Vagina (tissue), 2 donors: ENCODE data around the gene DFFB. TPM values are rescaled to one million over a fixed set of nuclear protein-coding genes. Genes with fewer than 3 reads are reported as not detected.

Experiments
- DNase-seq, 2 donors: peaks; one replicate each; pipeline ENCODE4 v3.0.0-alpha.2; 2017; ENCODE audit errors: extremely low spot score in 2 of 2
- H3K27ac ChIP-seq: fragments of 200-600 bp; sonication (generic); one replicate; pipeline ENCODE4 v1.5.1; 2019
- H3K27me3 ChIP-seq: fragments of 200-600 bp; sonication (generic); one replicate; pipeline ENCODE4 v1.5.1; 2019
- H3K36me3 ChIP-seq, 2 donors: fragments of 200-600 bp; sonication (generic); one replicate each; pipeline ENCODE4 v1.5.1; 2017 to 2019
- H3K4me1 ChIP-seq: fragments of 200-600 bp; sonication (generic); one replicate; pipeline ENCODE4 v1.5.1; 2019
- H3K4me3 ChIP-seq, 2 donors: fragments of 200-600 bp; sonication (generic); 1 replicate in 1 of 2; 2 replicates in 1 of 2; pipeline ENCODE4 v1.5.1; 2016 to 2019
- H3K9me3 ChIP-seq: fragments of 200-600 bp; sonication (generic); one replicate; pipeline ENCODE4 v1.5.1; 2019
- POLR2A ChIP-seq, 2 donors: fragments of 450-650 bp; IDR thresholded peaks; one replicate each; pipeline ENCODE4 v1.6.1; 2017; ENCODE audit warnings: antibody characterized with exemption in 2 of 2, mild to moderate bottlenecking in 2 of 2, moderate library complexity in 2 of 2
- POLR2AphosphoS5 ChIP-seq, 2 donors: sonication (generic); formaldehyde crosslinking; IDR thresholded peaks; one replicate each; pipeline ENCODE4 v1.9.0; 2017; ENCODE audit warnings: antibody characterized with exemption in 2 of 2, mild to moderate bottlenecking in 2 of 2, low read depth in 1 of 2; ENCODE audit not compliant: insufficient read depth in 1 of 2
- intact Hi-C: fragments of 100-400 bp; cut with DNase I; formaldehyde crosslinking; loops from one replicate; pipeline ENCODE4 v1.15.1; 2023
- total RNA-seq: library from RNA; depleted of rRNA; stranded (reverse); fragments of >200 nt; gene quantifications from one replicate; pipeline ENCODE4 v1.2.3, GENCODE V29; 2016
- TF ChIP-seq, protein P1 (sequence below), 3 experiments: fragments of 450-650 bp in 2 of 3; fragments of 200-600 bp in 1 of 3; sonication (generic) in 1 of 3; IDR thresholded peaks; one replicate each; pipeline ENCODE4 v1.5.1; 2017 to 2019; ENCODE audit warnings: antibody characterized with exemption in 3 of 3, mild to moderate bottlenecking in 2 of 3, moderate library complexity in 2 of 3

The DFFB gene
- total RNA-seq, 1 donor from 2014 or later, result 8.8 TPM

DNA sequence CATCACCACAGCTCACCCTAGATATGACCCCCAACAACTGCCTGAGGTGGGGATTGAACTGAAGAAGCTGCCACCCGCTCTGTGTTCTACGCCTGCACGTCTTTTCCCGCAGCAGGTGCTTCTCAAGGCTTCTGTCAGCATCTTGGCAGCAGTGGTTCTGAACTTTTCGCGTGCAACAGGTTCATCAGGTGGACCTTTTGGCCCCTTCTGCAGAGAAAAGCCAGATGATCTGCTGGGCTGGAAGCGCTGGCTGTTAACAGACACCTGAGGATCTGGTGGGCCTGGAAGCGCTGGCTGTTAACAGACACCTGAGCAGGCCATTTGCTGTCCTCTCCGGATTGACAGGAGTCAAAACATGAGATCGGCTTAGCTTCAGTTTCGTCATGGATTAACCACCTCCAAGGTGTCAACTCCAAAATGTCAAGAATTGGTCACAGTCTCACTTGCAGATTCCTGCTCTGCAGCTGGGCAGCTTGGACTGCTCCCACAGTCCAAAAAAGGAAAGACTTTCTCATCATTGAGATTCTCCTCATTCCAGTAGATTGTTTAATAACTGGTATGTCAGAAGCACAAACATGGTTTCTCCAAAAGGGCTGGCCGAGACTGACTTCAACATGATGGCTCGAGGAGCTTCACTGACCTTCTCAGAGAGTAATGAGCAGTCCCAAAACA lies 38.1 kb downstream of the DFFB start:
- TF ChIP-seq POLR2AphosphoS5 (IDR thresholded peaks at IDR 0.05; ENCODE audit: insufficient read depth in 1 of 2, low read depth in 1 of 2) (no peak), POLR2A (IDR thresholded peaks at IDR 0.05) (no peak)
- TF ChIP-seq, protein P1, sequence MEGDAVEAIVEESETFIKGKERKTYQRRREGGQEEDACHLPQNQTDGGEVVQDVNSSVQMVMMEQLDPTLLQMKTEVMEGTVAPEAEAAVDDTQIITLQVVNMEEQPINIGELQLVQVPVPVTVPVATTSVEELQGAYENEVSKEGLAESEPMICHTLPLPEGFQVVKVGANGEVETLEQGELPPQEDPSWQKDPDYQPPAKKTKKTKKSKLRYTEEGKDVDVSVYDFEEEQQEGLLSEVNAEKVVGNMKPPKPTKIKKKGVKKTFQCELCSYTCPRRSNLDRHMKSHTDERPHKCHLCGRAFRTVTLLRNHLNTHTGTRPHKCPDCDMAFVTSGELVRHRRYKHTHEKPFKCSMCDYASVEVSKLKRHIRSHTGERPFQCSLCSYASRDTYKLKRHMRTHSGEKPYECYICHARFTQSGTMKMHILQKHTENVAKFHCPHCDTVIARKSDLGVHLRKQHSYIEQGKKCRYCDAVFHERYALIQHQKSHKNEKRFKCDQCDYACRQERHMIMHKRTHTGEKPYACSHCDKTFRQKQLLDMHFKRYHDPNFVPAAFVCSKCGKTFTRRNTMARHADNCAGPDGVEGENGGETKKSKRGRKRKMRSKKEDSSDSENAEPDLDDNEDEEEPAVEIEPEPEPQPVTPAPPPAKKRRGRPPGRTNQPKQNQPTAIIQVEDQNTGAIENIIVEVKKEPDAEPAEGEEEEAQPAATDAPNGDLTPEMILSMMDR (IDR thresholded peaks at IDR 0.05), result no peak
- Histone ChIP-seq H3K9me3 (peaks cover 7% of the 10 kb centered on the region), H3K4me1 (peaks cover 11% of the 10 kb centered on the region), H3K4me3 (no peak overlapping the region), H3K36me3 (peaks cover 0 to 16% of the 10 kb centered on the region in 2 donors), H3K27me3 (no peaks in the 10 kb centered on the region), H3K27ac (no peak overlapping the region)
- DNase-seq, result no peak
- intact Hi-C loops, result no loop called here

DNA sequence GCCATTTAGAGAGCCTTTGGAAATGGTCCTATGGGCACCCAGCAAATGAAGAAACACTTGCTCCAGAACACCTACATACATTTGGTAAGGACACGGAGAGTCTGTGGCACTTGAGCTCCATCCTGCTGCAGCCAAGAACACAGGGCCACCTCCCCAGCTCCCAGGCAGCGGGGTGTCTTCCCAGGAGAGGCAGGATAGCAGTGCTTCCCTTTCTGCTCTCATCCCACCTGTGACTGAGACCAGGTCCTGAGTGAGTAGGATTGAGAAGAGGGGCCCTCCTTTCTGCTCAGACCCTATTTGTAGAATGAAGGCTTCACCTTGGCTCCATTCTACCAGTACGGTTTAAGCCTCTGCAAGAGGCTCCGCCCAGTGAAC lies 38.7 kb downstream of the DFFB start:
- no peak for DNase-seq
- no peak overlapping the region for H3K27ac ChIP-seq

DNA sequence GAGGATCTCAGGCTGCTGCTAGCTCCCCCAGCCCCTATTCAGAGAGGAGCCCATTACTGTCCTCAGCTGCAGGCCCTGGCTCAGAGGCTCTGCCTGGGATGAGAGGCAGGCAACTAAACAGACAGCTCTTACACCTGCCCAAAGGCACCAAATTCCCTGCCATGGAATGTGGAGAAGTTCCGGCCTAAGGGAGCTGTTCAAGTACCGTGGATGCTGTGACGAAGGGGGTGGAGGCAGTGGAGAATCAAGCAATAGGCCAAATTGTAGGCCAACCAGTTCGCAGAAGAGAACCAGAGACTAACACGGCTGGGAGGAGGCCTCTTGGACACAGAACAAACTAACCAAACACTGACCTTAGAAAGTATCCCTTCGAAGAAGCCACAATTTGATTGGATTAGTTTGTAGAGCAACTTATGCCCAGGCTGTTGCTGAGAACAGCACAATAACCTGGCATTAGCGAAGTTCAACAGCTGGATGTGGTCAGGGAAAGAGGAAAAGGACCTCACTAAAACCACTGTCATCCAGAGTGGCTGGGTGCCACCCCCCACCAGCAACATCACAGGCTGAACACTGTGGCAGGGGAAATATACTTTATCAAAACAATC lies 39.2 kb downstream of the DFFB start:
- Histone ChIP-seq H3K4me1 (peaks cover 11% of the 10 kb centered on the region), H3K27me3 (no peaks in the 10 kb centered on the region), H3K4me3 (no peak overlapping the region), H3K36me3 (peaks cover 0 to 12% of the 10 kb centered on the region in 2 donors), H3K9me3 (peaks cover 7% of the 10 kb centered on the region), H3K27ac (no peak overlapping the region)
- no peak for TF ChIP-seq POLR2AphosphoS5 (IDR thresholded peaks at IDR 0.05; ENCODE audit: insufficient read depth in 1 of 2, low read depth in 1 of 2)
- TF ChIP-seq, protein P1 (IDR thresholded peaks at IDR 0.05), result no peak
- no peak for TF ChIP-seq POLR2A (IDR thresholded peaks at IDR 0.05)
- no peak for DNase-seq
- intact Hi-C loops, result no loop called here

More for the DNA sequence above, 38.7 kb downstream of the DFFB start:
- Histone ChIP-seq H3K9me3 (peaks cover 7% of the 10 kb centered on the region), H3K4me3 (no peak overlapping the region), H3K36me3 (peaks cover 0 to 12% of the 10 kb centered on the region in 2 donors), H3K27me3 (no peaks in the 10 kb centered on the region), H3K4me1 (peaks cover 11% of the 10 kb centered on the region)
- no peak for TF ChIP-seq POLR2AphosphoS5 (IDR thresholded peaks at IDR 0.05; ENCODE audit: insufficient read depth in 1 of 2, low read depth in 1 of 2)
- TF ChIP-seq, protein P1 (IDR thresholded peaks at IDR 0.05), result no peak
- no peak for TF ChIP-seq POLR2A (IDR thresholded peaks at IDR 0.05)
- intact Hi-C loops, result no loop called here

DNA sequence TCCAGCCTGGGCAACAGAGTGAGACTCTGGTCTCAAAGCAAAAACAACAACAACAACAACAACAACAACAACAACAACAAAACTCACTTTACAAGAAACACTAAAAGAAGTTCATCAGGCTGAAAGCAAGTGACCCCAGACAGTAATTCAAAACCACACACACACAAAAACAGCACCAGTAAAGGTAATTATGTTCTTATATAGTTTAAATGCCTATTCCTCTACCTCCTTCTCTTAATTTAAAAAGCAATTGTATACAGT lies 41.1 kb downstream of the DFFB start:
- H3K4me1 ChIP-seq, result peaks cover 11% of the 10 kb centered on the region
- TF ChIP-seq POLR2AphosphoS5 (IDR thresholded peaks at IDR 0.05; ENCODE audit: insufficient read depth in 1 of 2, low read depth in 1 of 2) (no peak), POLR2A (IDR thresholded peaks at IDR 0.05) (no peak)
- TF ChIP-seq, protein P1 (IDR thresholded peaks at IDR 0.05), result no peak

More for the DNA sequence above, 41.1 kb downstream of the DFFB start:
- intact Hi-C loops, result no loop called here
- Histone ChIP-seq H3K36me3 (peaks cover 0 to 12% of the 10 kb centered on the region in 2 donors), H3K27me3 (no peaks in the 10 kb centered on the region), H3K9me3 (peaks cover 7% of the 10 kb centered on the region), H3K4me3 (no peak overlapping the region), H3K27ac (no peak overlapping the region)
- DNase-seq, result no peak
